ENCODE measurements around the gene PRUNE1.

PRUNE1 gene

GRCh38 chr1:151050051-151050688, 41.9 kb downstream of the PRUNE1 start:
- no peak for DNase-seq (ENCODE audit: low read depth in 2 of 2)

- DNase-seq (ENCODE audit: low read depth in 2 of 2) = no peak
These were observed 43.2 kb downstream of the PRUNE1 start for GRCh38 chr1:151051356-151052009.

- DNase-seq (ENCODE audit: low read depth in 2 of 2) = no peak
These were observed 46.8 kb downstream of the PRUNE1 start for GRCh38 chr1:151054971-151055547.

DNA sequence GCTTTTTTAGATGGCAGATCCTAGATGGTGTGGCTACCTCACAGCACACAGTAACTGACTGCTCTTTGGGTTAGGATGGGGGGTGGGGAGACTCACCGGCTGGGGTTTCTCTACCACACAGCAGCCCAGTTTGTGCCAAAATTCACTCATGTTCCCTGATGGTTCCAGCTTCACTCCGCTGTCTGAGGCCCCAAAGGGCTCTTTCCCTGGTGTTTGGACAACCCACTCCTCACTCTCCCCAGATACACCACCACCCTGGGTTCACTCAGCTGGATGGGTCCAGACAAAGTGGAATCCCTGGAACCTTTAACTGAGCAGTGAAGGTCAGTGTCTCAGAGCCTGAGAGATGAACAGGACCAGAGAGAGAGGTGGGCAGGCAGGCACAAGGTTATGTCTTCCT, 47.3 kb downstream of the PRUNE1 start:
- no peak for DNase-seq (ENCODE audit: low read depth in 2 of 2)

GRCh38 chr1:151056149-151056548, 47.9 kb downstream of the PRUNE1 start:
- DNase-seq (ENCODE audit: low read depth in 2 of 2) = no peak

DNA sequence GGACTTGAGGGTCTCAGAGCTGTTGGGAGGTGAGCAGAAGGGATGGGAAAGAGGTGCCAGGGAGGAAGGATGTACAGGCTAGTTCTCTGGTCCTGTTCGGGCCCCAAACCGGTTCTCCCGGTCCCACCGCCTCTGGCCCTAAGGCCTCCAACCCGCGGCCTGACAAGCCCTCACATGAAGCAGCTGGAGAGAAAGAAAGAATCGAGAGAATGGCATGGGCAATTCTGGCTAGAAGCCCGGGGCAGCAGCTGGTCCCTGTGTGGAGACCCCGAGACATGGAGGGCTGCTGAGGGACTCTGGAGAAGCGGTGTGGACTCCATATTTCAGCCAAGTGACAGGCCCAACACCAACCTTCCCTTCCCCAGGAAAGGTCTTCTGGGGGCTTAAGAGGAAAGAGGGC, 50.4 kb downstream of the PRUNE1 start:
- no peak for DNase-seq (ENCODE audit: low read depth in 2 of 2)

GRCh38 chr1:151059109-151060006, 51.1 kb downstream of the PRUNE1 start, which contains the start of gene CDC42SE1:
TSS of gene CDC42SE1 (minus strand) at chr1:151059622. CDS start at chr1:151055730, 3,892 bp downstream.
- peak; percentile 59 to 70 for DNase-seq (ENCODE audit: low read depth in 2 of 2)

DNA sequence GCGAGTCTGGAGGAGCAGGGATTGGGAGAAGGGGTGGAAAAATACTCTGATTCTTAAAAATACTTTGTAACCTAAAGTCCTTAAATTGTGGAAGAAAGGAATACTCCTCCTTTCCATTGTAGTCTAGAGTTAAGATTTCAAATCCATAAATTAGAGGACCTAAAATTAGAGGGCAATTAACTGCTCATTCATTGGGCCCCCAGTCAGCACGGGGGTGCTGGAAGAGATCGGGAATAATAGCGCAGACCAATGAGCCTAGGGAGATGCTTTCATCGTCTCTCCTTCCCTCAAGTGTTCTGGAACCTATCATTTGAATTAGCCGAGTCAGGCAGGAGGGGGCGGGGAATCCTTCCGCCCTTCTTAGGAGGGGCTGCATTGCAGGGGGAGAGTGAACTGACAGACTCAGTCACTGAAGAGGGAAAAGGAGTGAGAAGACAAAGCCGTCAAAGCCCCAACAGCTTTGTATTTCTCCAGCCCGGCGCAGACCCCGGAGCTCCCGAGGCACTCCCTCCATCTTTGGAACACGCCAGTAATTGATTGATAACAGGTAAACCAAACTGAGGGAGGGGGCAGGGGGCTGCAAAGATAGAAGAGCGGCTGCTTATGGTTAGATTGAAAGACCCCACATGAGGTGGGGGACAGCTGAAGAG, 51.9 kb downstream of the PRUNE1 start, which contains the start of gene MLLT11:
Gene MLLT11, plus strand, starts transcription at position 391 of the 650 bp plus-strand sequence. CDS start 6,828 bp downstream, outside the sequence.
- DNase-seq (ENCODE audit: low read depth in 2 of 2) = no peak

GRCh38 chr1:151060657-151061421, 52.6 kb downstream of the PRUNE1 start:
- no peak for DNase-seq (ENCODE audit: low read depth in 2 of 2)

DNA sequence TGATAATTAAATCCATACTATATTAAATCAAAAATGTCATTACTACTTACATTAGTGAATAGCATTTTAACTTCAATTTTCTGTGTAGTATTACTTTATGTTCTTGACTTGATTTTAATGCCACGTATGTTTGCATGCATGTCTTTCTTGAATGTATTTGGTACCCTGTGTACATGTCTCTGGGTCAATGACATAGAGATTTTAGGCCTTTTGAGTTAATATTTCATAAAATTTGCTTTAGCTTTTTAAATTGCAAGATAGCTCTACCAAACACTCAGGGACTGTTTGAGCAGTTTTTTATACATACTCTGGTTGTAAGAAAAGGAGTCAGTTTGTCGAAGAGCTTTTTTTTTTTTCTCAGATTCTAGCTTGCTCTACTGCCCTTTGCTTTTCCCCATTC, 53.5 kb downstream of the PRUNE1 start:
- DNase-seq (ENCODE audit: low read depth in 2 of 2) = no peak

GRCh38 chr1:151062741-151063371, 54.6 kb downstream of the PRUNE1 start:
- no peak for DNase-seq (ENCODE audit: low read depth in 2 of 2)

- no peak for DNase-seq (ENCODE audit: low read depth in 2 of 2)
These were observed 56.9 kb downstream of the PRUNE1 start for GRCh38 chr1:151065089-151065645.

GRCh38 chr1:151067185-151067584, 58.9 kb downstream of the PRUNE1 start:
- no peak for DNase-seq (ENCODE audit: low read depth in 2 of 2)

GRCh38 chr1:151069103-151069486, 60.8 kb downstream of the PRUNE1 start:
- DNase-seq (ENCODE audit: low read depth in 2 of 2) = no peak

- DNase-seq (ENCODE audit: low read depth in 2 of 2) = peak; percentile 61 to 66
These were observed 62.4 kb downstream of the PRUNE1 start, which contains the start of gene GABPB2 for GRCh38 chr1:151070474-151071276. TSS of gene GABPB2 (plus strand) at chr1:151070761. CDS start at chr1:151088190, 17,429 bp downstream.

- no peak for DNase-seq (ENCODE audit: low read depth in 2 of 2)
These were observed 64.0 kb downstream of the PRUNE1 start for GRCh38 chr1:151072224-151072623.
